ENCODE results near the gene COL5A1. TPM values are rescaled to one million over a fixed set of nuclear protein-coding genes. Genes with fewer than 3 reads are reported as not detected.

Gene COL5A1
- total and polyA plus RNA-seq, 11 donors = 7.6 to 91.3 (median 13.4) TPM

DNA sequence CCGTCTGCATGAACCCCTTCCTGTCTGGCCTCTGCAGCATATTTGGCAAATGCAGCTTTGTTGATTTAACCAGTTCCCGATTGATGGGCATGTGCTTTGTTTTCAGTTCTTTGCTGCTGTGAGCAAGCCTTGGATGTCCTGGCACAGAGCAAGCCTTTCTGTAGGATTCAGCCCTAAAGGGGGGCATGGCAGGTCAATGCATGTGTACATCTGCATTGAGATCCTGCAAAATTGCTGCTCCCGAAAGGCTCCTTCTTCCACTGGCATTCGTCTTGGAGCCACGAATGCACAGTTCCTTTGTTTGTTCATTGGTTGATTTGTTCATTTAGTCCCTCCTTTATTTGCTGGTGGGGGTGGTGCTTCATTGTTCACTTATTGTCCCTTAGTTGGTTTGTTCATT lies 34.8 kb downstream of the COL5A1 start:
- Histone ChIP-seq H3K27ac (no peak overlapping the region), H3K9me3 (peaks cover 0 to 24% (median 2%) of the 10 kb centered on the region in 12 donors), H3K4me3 (no peak overlapping the region), H3K36me3 (no peaks in the 10 kb centered on the region), H3K4me1 (peaks cover 0 to 25% (median 5%) of the 10 kb centered on the region in 12 donors), H3K27me3 (no peaks in the 10 kb centered on the region)
- WGBS, 4 donors = 68 to 78% (median 69%) methylated on average over 5 of the region's 5 CpGs
- intact Hi-C loops (cut with DNase I) = no loop called here
- DNase-seq (no peak), ATAC-seq (no peak)
- no peak for TF ChIP-seq POLR2A (IDR thresholded peaks at IDR 0.05)
- TF ChIP-seq, protein P1, sequence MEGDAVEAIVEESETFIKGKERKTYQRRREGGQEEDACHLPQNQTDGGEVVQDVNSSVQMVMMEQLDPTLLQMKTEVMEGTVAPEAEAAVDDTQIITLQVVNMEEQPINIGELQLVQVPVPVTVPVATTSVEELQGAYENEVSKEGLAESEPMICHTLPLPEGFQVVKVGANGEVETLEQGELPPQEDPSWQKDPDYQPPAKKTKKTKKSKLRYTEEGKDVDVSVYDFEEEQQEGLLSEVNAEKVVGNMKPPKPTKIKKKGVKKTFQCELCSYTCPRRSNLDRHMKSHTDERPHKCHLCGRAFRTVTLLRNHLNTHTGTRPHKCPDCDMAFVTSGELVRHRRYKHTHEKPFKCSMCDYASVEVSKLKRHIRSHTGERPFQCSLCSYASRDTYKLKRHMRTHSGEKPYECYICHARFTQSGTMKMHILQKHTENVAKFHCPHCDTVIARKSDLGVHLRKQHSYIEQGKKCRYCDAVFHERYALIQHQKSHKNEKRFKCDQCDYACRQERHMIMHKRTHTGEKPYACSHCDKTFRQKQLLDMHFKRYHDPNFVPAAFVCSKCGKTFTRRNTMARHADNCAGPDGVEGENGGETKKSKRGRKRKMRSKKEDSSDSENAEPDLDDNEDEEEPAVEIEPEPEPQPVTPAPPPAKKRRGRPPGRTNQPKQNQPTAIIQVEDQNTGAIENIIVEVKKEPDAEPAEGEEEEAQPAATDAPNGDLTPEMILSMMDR (IDR thresholded peaks at IDR 0.05) = no peak

DNA sequence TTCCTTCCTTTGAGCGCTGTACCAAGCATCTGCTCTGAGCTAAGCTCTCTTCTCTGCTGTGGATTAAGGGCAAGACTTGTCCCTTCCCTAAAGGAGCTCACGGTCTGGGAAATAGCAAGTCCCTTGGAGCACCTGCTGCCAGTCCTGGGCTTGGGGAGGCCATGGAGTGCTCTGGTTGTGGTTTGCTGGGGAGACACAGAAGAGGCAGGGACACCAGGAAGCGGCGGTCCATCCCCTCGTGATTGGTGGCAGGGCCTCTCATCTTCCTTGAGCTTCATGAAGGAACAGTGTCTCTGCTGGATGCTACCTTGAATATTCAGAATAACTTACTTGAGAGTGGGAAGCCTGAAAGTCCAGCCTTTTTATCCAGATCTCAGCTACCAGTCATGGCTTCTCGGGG lies 35.3 kb downstream of the COL5A1 start:
- 84 to 90% (median 87%) methylated on average over 6 of the region's 6 CpGs for WGBS, 4 donors

DNA sequence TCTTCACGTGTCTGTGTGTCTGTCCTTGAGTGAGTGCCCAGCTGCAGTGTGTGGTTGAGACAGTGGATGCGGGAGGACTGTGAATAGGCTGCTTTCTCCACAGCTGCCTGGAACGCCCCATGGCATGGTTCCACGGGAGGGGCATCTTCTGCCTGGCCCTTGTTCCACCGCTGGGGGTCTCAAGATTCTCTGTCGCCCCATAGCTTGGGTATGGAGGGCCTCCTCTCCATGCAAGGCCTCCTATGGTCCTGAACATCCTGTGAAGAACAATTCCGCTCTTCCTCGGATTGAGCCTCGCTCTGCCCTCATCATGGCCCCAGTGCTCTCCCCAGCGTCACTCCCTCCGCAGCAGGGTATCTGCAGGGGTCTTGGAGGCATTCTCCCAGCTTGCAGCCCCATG lies 36.1 kb downstream of the COL5A1 start:
- H3K27ac ChIP-seq = no peak overlapping the region
- H3K4me3 ChIP-seq = no peak overlapping the region
- TF ChIP-seq POLR2A (IDR thresholded peaks at IDR 0.05) = no peak
- TF ChIP-seq, protein P1 (IDR thresholded peaks at IDR 0.05) = no peak
- no peaks in the 10 kb centered on the region for H3K27me3 ChIP-seq
- no peaks in the 10 kb centered on the region for H3K36me3 ChIP-seq
- intact Hi-C loops (cut with DNase I) = no loop called here
- peaks cover 0 to 30% (median 10%) of the 10 kb centered on the region in 12 donors for H3K4me1 ChIP-seq
- ATAC-seq (no peak), DNase-seq (peak in 1 of 5 donors; percentile 14)
- 91 to 93% (median 92%) methylated on average over 11 of the region's 11 CpGs for WGBS, 4 donors
- H3K9me3 ChIP-seq = peaks cover 0 to 20% (median 2%) of the 10 kb centered on the region in 12 donors

More for the DNA sequence above, 35.3 kb downstream of the COL5A1 start:
- ATAC-seq (no peak), DNase-seq (no peak)
- TF ChIP-seq POLR2A (IDR thresholded peaks at IDR 0.05) = no peak
- TF ChIP-seq, protein P1 (IDR thresholded peaks at IDR 0.05) = no peak
- Histone ChIP-seq H3K9me3 (peaks cover 0 to 24% (median 2%) of the 10 kb centered on the region in 12 donors), H3K36me3 (no peaks in the 10 kb centered on the region), H3K4me1 (peaks cover 0 to 25% (median 10%) of the 10 kb centered on the region in 12 donors), H3K4me3 (no peak overlapping the region), H3K27me3 (no peaks in the 10 kb centered on the region), H3K27ac (no peak overlapping the region)
- intact Hi-C loops (cut with DNase I) = no loop called here

DNA sequence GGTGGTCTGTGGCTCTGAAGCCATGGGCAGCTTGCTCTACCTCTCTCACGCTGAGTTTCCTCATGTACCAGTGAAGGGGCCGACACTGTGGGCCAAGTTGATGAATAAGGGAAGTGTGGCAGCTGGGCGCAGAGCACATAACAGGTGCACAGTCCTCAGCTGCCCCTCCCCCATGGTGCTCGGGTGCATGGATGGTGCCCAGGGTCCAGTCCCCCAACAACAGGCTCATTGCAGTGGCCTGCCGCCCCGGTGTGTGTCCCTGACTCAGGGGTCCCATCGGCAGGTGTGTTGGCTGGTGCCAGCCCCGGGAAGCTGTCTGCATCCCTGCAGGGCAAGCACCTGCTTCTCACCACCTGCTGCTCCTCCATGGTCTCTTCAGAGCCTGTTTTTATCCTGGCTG lies 36.6 kb downstream of the COL5A1 start:
- Histone ChIP-seq H3K4me3 (no peak overlapping the region), H3K4me1 (peaks cover 0 to 30% (median 10%) of the 10 kb centered on the region in 12 donors), H3K27me3 (no peaks in the 10 kb centered on the region), H3K9me3 (peaks cover 0 to 15% (median 2%) of the 10 kb centered on the region in 12 donors), H3K36me3 (no peaks in the 10 kb centered on the region), H3K27ac (peak overlapping the region in 1 of 12 donors; percentile 21)
- TF ChIP-seq, protein P1 (IDR thresholded peaks at IDR 0.05) = no peak
- no peak for TF ChIP-seq POLR2A (IDR thresholded peaks at IDR 0.05)
- WGBS, 4 donors = 79 to 87% (median 85%) methylated on average over 8 of the region's 8 CpGs
- no peak for ATAC-seq
- DNase-seq = no peak
- intact Hi-C loops (cut with DNase I) = no loop called here

All from heart left ventricle (tissue), 16 donors.